GM23338 (cell line): ENCODE measurements around the gene DPH5. TPM values are rescaled to one million over a fixed set of nuclear protein-coding genes. Genes with fewer than 3 reads are reported as not detected.

Experiments
- ATAC-seq: fragments of 200-7000 bp; cut with Tn5 transposase; 3 replicates; pipeline ENCODE4 v1.9.1; 2020
- DNase-seq: peaks from one replicate; pipeline ENCODE4 v3.0.0-alpha.2; 2015; ENCODE audit warnings: low spot score
- H2AFZ ChIP-seq: fragments of 200-600 bp; sonication (generic); 2 replicates; pipeline ENCODE4 v1.8.0; 2016; ENCODE audit warnings: antibody characterized with exemption, mild to moderate bottlenecking, moderate library complexity
- H3F3A ChIP-seq: fragments of 200-600 bp; sonication (generic); replicated peaks from 2 replicates; pipeline ENCODE4 v1.8.0; 2017; ENCODE audit warnings: antibody characterized with exemption, mixed run types, low read depth
- H3K27ac ChIP-seq: fragments of 200-600 bp; sonication (generic); 2 replicates; pipeline ENCODE4 v1.6.1; 2016; ENCODE audit warnings: low read depth
- H3K27me3 ChIP-seq: fragments of 200-600 bp; sonication (generic); 2 replicates; pipeline ENCODE4 v1.8.0; 2016; ENCODE audit warnings: mild to moderate bottlenecking, mixed run types, moderate library complexity; ENCODE audit not compliant: insufficient read depth
- H3K36me3 ChIP-seq: fragments of 200-600 bp; sonication (generic); 2 replicates; pipeline ENCODE4 v1.8.0; 2016; ENCODE audit warnings: mild to moderate bottlenecking; ENCODE audit not compliant: insufficient read depth
- H3K4me1 ChIP-seq: fragments of 200-600 bp; sonication (generic); 2 replicates; pipeline ENCODE4 v1.8.0; 2016; ENCODE audit warnings: mild to moderate bottlenecking, moderate library complexity; ENCODE audit not compliant: insufficient read depth
- H3K4me2 ChIP-seq: fragments of 200-600 bp; sonication (generic); 2 replicates; pipeline ENCODE4 v1.7.1; 2017; ENCODE audit warnings: mixed run types
- H3K4me3 ChIP-seq: fragments of 200-600 bp; sonication (generic); 2 replicates; pipeline ENCODE4 v1.6.1; 2016; ENCODE audit warnings: mixed run types
- H3K79me2 ChIP-seq: fragments of 200-600 bp; sonication (generic); replicated peaks from 2 replicates; pipeline ENCODE4 v1.8.0; 2017; ENCODE audit warnings: mild to moderate bottlenecking; ENCODE audit not compliant: insufficient read depth
- H3K9me2 ChIP-seq: fragments of 200-600 bp; sonication (generic); 2 replicates; pipeline ENCODE4 v1.8.0; 2017; ENCODE audit not compliant: insufficient read depth
- H4K20me1 ChIP-seq: fragments of 200-600 bp; sonication (generic); replicated peaks from 2 replicates; pipeline ENCODE4 v1.8.0; 2017; ENCODE audit warnings: mild to moderate bottlenecking; ENCODE audit not compliant: insufficient read depth
- H3K27ac Mint-ChIP-seq: 2 replicates; pipeline ENCODE4 v1.8.0; 2020; ENCODE audit warnings: inconsistent platforms, mild to moderate bottlenecking, moderate library complexity, mixed read lengths
- H3K27me3 Mint-ChIP-seq: 3 replicates; pipeline ENCODE4 v1.8.0; 2022; ENCODE audit warnings: low read depth, mild to moderate bottlenecking, moderate library complexity, mixed read lengths, inconsistent platforms; ENCODE audit not compliant: insufficient read depth, poor library complexity
- H3K36me3 Mint-ChIP-seq: 3 replicates; pipeline ENCODE4 v1.8.0; 2021; ENCODE audit warnings: low read depth, mild to moderate bottlenecking, inconsistent platforms, moderate library complexity, mixed read lengths
- H3K4me1 Mint-ChIP-seq: 3 replicates; pipeline ENCODE4 v1.8.0; 2020; ENCODE audit warnings: mild to moderate bottlenecking, inconsistent platforms, mixed read lengths
- H3K4me3 Mint-ChIP-seq: 3 replicates; pipeline ENCODE4 v1.8.0; 2021; ENCODE audit warnings: moderate library complexity, mild to moderate bottlenecking, inconsistent platforms, mixed read lengths
- H3K9me3 Mint-ChIP-seq: 3 replicates; pipeline ENCODE4 v1.8.0; 2020; ENCODE audit warnings: moderate library complexity, mild to moderate bottlenecking, inconsistent platforms, mixed read lengths
- CREB1 ChIP-seq: fragments of 250-450 bp; sonication (Bioruptor Pico); IDR thresholded peaks from 2 replicates; pipeline ENCODE4 v1.5.0; 2020; ENCODE audit warnings: low read depth, mild to moderate bottlenecking, moderate library complexity
- CTCF ChIP-seq, 2 experiments: fragments of 200-600 bp in 1 of 2; sonication (generic) in 1 of 2; conservative IDR thresholded peaks; 2 replicates each; pipeline versions ENCODE4 v1.5.1 to v1.6.1; 2016 to 2017; ENCODE audit warnings: antibody characterized with exemption in 2 of 2, low read depth in 2 of 2, mild to moderate bottlenecking in 2 of 2, moderate library complexity in 1 of 2
- EZH2 ChIP-seq: fragments of 200-600 bp; sonication (generic); IDR thresholded peaks from one replicate; pipeline ENCODE4 v1.8.0; 2017; ENCODE audit warnings: antibody characterized with exemption, mild to moderate bottlenecking, low read depth; ENCODE audit not compliant: unreplicated experiment
- EZH2phosphoT487 ChIP-seq: fragments of 200-600 bp; sonication (generic); IDR thresholded peaks from one replicate; pipeline ENCODE4 v1.8.1; 2018; ENCODE audit warnings: antibody characterized with exemption; ENCODE audit not compliant: unreplicated experiment
- JUNB ChIP-seq: IDR thresholded peaks from one replicate; pipeline ENCODE4 v1.6.1; 2016; ENCODE audit warnings: antibody characterized with exemption; ENCODE audit not compliant: unreplicated experiment
- NANOG ChIP-seq: IDR thresholded peaks from 2 replicates; pipeline ENCODE4 v1.6.1; 2016; ENCODE audit warnings: antibody characterized with exemption, borderline replicate concordance
- POLR2AphosphoS5 ChIP-seq: IDR thresholded peaks from 2 replicates; pipeline ENCODE4 v1.6.1; 2016; ENCODE audit warnings: antibody characterized with exemption, low read depth
- STAT1 ChIP-seq: IDR thresholded peaks from one replicate; pipeline ENCODE4 v1.6.1; 2016; ENCODE audit warnings: antibody characterized with exemption; ENCODE audit not compliant: unreplicated experiment
- ZNF114 ChIP-seq: fragments of 250-450 bp; sonication (Bioruptor Pico); IDR thresholded peaks from 2 replicates; pipeline ENCODE4 v1.5.0; 2020; ENCODE audit warnings: mild to moderate bottlenecking, moderate library complexity
- ZNF331 ChIP-seq: fragments of 250-450 bp; sonication (Bioruptor Pico); IDR thresholded peaks from 2 replicates; pipeline ENCODE4 v1.5.0; 2020; ENCODE audit warnings: low read depth, mild to moderate bottlenecking, moderate library complexity
- ZNF462 ChIP-seq: fragments of 250-450 bp; sonication (Bioruptor Pico); IDR thresholded peaks from 2 replicates; pipeline ENCODE4 v1.5.0; 2020; ENCODE audit warnings: mild to moderate bottlenecking, moderate library complexity
- polyA plus RNA-seq: library from polyadenylated mRNA; unstranded; fragments of >200 nt; fragmentation: Nextera tagmentation; extraction: Ambion mirVana; gene quantifications from 2 replicates; pipeline ENCODE4 v1.2.1, GENCODE V29; 2016
- total RNA-seq: library from RNA; depleted of rRNA; stranded (reverse); fragments of >200 nt; shearing (Covaris generic); gene quantifications from 2 replicates; pipeline ENCODE4 v1.2.3, GENCODE V29; 2014
- TF ChIP-seq, protein P1 (sequence below): IDR thresholded peaks from 2 replicates; pipeline ENCODE4 v1.6.1; 2016; ENCODE audit warnings: antibody characterized with exemption
- TF ChIP-seq, protein P2 (sequence below): IDR thresholded peaks from one replicate; pipeline ENCODE4 v1.6.1; 2018; ENCODE audit warnings: antibody characterized with exemption; ENCODE audit not compliant: unreplicated experiment

DPH5 gene
- total and polyA plus RNA-seq, 2 experiments from 2014 or later: 50.6 to 53.5 TPM

- Mint-ChIP-seq H3K27me3 (no peaks in the 10 kb centered on the region), H3K9me3 (no peaks in the 10 kb centered on the region; the same call in none of the 3 replicates), H3K36me3 (peaks cover 9% of the 10 kb centered on the region), H3K27ac (no peak overlapping the region), H3K4me3 (no peak overlapping the region), H3K4me1 (no peaks in the 10 kb centered on the region)
- no peaks in the 10 kb centered on the region for H3K27me3 ChIP-seq
- DNase-seq (no peak), ATAC-seq (no peak)
- H3K36me3 ChIP-seq: peaks cover 17% of the 10 kb centered on the region
- 0 out of 2 replicates have a peak, but pooled peaks cover 4% of the 10 kb centered on the region for H4K20me1 ChIP-seq
- no peak overlapping the region for H2AFZ ChIP-seq
- H3K4me1 ChIP-seq: no peaks in the 10 kb centered on the region
- H3K4me3 ChIP-seq: no peak overlapping the region
- no peaks in the 10 kb centered on the region for H3K9me2 ChIP-seq
- no peak overlapping the region for H3K27ac ChIP-seq
- no peaks in the 10 kb centered on the region for H3F3A ChIP-seq
- TF ChIP-seq, protein P1, sequence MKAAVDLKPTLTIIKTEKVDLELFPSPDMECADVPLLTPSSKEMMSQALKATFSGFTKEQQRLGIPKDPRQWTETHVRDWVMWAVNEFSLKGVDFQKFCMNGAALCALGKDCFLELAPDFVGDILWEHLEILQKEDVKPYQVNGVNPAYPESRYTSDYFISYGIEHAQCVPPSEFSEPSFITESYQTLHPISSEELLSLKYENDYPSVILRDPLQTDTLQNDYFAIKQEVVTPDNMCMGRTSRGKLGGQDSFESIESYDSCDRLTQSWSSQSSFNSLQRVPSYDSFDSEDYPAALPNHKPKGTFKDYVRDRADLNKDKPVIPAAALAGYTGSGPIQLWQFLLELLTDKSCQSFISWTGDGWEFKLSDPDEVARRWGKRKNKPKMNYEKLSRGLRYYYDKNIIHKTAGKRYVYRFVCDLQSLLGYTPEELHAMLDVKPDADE: no peak
- TF ChIP-seq, protein P2, sequence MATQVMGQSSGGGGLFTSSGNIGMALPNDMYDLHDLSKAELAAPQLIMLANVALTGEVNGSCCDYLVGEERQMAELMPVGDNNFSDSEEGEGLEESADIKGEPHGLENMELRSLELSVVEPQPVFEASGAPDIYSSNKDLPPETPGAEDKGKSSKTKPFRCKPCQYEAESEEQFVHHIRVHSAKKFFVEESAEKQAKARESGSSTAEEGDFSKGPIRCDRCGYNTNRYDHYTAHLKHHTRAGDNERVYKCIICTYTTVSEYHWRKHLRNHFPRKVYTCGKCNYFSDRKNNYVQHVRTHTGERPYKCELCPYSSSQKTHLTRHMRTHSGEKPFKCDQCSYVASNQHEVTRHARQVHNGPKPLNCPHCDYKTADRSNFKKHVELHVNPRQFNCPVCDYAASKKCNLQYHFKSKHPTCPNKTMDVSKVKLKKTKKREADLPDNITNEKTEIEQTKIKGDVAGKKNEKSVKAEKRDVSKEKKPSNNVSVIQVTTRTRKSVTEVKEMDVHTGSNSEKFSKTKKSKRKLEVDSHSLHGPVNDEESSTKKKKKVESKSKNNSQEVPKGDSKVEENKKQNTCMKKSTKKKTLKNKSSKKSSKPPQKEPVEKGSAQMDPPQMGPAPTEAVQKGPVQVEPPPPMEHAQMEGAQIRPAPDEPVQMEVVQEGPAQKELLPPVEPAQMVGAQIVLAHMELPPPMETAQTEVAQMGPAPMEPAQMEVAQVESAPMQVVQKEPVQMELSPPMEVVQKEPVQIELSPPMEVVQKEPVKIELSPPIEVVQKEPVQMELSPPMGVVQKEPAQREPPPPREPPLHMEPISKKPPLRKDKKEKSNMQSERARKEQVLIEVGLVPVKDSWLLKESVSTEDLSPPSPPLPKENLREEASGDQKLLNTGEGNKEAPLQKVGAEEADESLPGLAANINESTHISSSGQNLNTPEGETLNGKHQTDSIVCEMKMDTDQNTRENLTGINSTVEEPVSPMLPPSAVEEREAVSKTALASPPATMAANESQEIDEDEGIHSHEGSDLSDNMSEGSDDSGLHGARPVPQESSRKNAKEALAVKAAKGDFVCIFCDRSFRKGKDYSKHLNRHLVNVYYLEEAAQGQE: no peak
- TF ChIP-seq ZNF462 (no peak), ZNF331 (CRISPR knock-in tag) (no peak), CTCF (conservative IDR thresholded peaks at IDR 0.05; ENCODE audit: low read depth in 2 of 2) (no peak), EZH2 (no peak), STAT1 (no peak), POLR2AphosphoS5 (no peak), EZH2phosphoT487 (no peak), ZNF114 (CRISPR knock-in tag) (no peak), CREB1 (CRISPR knock-in tag) (no peak), NANOG (no peak), JUNB (no peak)
- peaks cover 3% of the 10 kb centered on the region; the same call in 1 of the 2 replicates for H3K79me2 ChIP-seq
- no peak overlapping the region for H3K4me2 ChIP-seq
Observed at GRCh38 chr1:101044259-101044658, 18.7 kb upstream of the DPH5 start.
